ENCODE data around the gene ZNF248. TPM values are rescaled to one million over a fixed set of nuclear protein-coding genes. Genes with fewer than 3 reads are reported as not detected.

Gene ZNF248
- total RNA-seq, 1 donor from 2014 or later: 0.75 TPM

DNA sequence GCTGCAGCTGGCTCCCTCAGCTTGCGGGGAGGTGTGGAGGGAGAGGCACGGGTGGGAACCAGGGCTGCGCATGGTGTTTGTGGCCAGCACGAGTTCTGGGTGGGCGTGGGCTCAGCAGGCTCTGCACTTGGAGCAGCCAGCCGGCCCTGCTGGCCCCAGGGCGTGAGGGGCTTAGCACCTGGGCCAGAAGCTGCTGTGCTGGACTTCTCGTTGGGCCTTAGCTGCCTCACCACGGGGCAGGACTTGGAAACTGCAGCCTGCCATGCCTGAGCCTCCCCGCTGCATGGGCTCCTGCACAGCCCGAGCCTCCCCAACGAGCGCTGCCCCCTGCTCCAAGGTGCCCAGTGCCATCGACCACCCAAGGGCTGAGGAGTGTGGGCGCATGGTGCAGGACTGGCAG lies 120.1 kb downstream of the ZNF248 start:
- H3K4me1 ChIP-seq (ENCODE audit: insufficient read depth, low read length): no peaks in the 10 kb centered on the region
- H3K36me3 Mint-ChIP-seq (ENCODE audit: low read depth, unreplicated experiment): no peaks in the 10 kb centered on the region
- no peak overlapping the region for H2AFZ ChIP-seq (ENCODE audit: low read depth, low read length)
- H3K79me2 ChIP-seq (ENCODE audit: insufficient read depth, low read length): no peaks in the 10 kb centered on the region
- H4K20me1 ChIP-seq (ENCODE audit: insufficient read depth, low read length): no peaks in the 10 kb centered on the region
- DNase-seq (ENCODE audit: low read depth): no peak
- H3K4me3 Mint-ChIP-seq (ENCODE audit: unreplicated experiment): no peak overlapping the region
- H3K27ac ChIP-seq (ENCODE audit: low read depth, low read length): no peak overlapping the region
- no peaks in the 10 kb centered on the region for H3K27me3 Mint-ChIP-seq (ENCODE audit: low read depth, unreplicated experiment)
- no peak overlapping the region for H3K9ac ChIP-seq (ENCODE audit: low read length)
- H3K4me2 ChIP-seq (ENCODE audit: low read length): no peak overlapping the region
- H3K36me3 ChIP-seq (ENCODE audit: insufficient read depth, low read length): no peaks in the 10 kb centered on the region
- no peaks in the 10 kb centered on the region for H3K4me1 Mint-ChIP-seq (ENCODE audit: low read depth, unreplicated experiment)
- no peaks in the 10 kb centered on the region for H3K27me3 ChIP-seq (ENCODE audit: insufficient read depth, low read length)
- no peak for TF ChIP-seq EZH2 (IDR thresholded peaks at IDR 0.05; ENCODE audit: insufficient read depth, low read length)
- TF ChIP-seq, protein P1, sequence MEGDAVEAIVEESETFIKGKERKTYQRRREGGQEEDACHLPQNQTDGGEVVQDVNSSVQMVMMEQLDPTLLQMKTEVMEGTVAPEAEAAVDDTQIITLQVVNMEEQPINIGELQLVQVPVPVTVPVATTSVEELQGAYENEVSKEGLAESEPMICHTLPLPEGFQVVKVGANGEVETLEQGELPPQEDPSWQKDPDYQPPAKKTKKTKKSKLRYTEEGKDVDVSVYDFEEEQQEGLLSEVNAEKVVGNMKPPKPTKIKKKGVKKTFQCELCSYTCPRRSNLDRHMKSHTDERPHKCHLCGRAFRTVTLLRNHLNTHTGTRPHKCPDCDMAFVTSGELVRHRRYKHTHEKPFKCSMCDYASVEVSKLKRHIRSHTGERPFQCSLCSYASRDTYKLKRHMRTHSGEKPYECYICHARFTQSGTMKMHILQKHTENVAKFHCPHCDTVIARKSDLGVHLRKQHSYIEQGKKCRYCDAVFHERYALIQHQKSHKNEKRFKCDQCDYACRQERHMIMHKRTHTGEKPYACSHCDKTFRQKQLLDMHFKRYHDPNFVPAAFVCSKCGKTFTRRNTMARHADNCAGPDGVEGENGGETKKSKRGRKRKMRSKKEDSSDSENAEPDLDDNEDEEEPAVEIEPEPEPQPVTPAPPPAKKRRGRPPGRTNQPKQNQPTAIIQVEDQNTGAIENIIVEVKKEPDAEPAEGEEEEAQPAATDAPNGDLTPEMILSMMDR (IDR thresholded peaks at IDR 0.05; ENCODE audit: insufficient read depth, low read depth, low read length): no peak
- peaks cover 31% of the 10 kb centered on the region for H3K9me3 Mint-ChIP-seq (ENCODE audit: unreplicated experiment)
- no peak for FAIRE-seq
- peaks cover 5% of the 10 kb centered on the region for H3K9me3 ChIP-seq (ENCODE audit: insufficient read depth, low read depth, low read length)
- H3K4me3 ChIP-seq (ENCODE audit: insufficient read depth, low read depth, low read length): no peak overlapping the region
- H3K27ac Mint-ChIP-seq (ENCODE audit: unreplicated experiment): no peak overlapping the region

DNA sequence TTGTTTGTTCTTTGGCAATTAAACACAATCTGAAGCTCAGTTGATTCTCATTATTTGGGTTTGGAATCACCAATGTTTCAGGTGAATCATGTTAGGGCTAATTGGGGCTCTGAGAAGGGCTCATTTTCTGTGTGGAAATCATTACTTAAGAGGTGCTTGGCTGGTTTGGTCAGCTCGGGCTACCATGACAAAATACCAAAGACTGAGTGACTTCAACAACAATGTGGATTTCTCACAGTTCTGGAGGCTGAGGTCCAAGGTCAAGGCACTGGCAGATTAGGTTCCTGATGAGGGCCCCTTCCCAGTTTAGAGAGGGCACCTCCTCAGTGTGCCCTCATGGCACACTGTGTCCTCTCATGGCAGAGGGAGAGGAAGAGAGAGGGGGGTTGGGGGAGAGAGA lies 121.3 kb downstream of the ZNF248 start:
- Histone ChIP-seq H2AFZ (ENCODE audit: low read depth, low read length) (no peak overlapping the region), H3K79me2 (ENCODE audit: insufficient read depth, low read length) (no peaks in the 10 kb centered on the region), H3K4me3 (ENCODE audit: insufficient read depth, low read depth, low read length) (no peak overlapping the region), H3K9ac (ENCODE audit: low read length) (no peak overlapping the region), H3K4me1 (ENCODE audit: insufficient read depth, low read length) (no peaks in the 10 kb centered on the region), H3K36me3 (ENCODE audit: insufficient read depth, low read length) (no peaks in the 10 kb centered on the region), H3K4me2 (ENCODE audit: low read length) (no peak overlapping the region), H4K20me1 (ENCODE audit: insufficient read depth, low read length) (no peaks in the 10 kb centered on the region), H3K9me3 (ENCODE audit: insufficient read depth, low read depth, low read length) (peaks cover 5% of the 10 kb centered on the region), H3K27ac (ENCODE audit: low read depth, low read length) (no peak overlapping the region), H3K27me3 (ENCODE audit: insufficient read depth, low read length) (no peaks in the 10 kb centered on the region)
- no peaks in the 10 kb centered on the region for H3K27me3 Mint-ChIP-seq (ENCODE audit: low read depth, unreplicated experiment)
- peaks cover 27% of the 10 kb centered on the region for H3K9me3 Mint-ChIP-seq (ENCODE audit: unreplicated experiment)
- no peak overlapping the region for H3K4me3 Mint-ChIP-seq (ENCODE audit: unreplicated experiment)
- TF ChIP-seq EZH2 (IDR thresholded peaks at IDR 0.05; ENCODE audit: insufficient read depth, low read length): no peak
- TF ChIP-seq, protein P1 (IDR thresholded peaks at IDR 0.05; ENCODE audit: insufficient read depth, low read depth, low read length): no peak
- no peaks in the 10 kb centered on the region for H3K4me1 Mint-ChIP-seq (ENCODE audit: low read depth, unreplicated experiment)
- no peak overlapping the region for H3K27ac Mint-ChIP-seq (ENCODE audit: unreplicated experiment)
- DNase-seq (ENCODE audit: low read depth) (no peak), FAIRE-seq (no peak)
- H3K36me3 Mint-ChIP-seq (ENCODE audit: low read depth, unreplicated experiment): no peaks in the 10 kb centered on the region

DNA sequence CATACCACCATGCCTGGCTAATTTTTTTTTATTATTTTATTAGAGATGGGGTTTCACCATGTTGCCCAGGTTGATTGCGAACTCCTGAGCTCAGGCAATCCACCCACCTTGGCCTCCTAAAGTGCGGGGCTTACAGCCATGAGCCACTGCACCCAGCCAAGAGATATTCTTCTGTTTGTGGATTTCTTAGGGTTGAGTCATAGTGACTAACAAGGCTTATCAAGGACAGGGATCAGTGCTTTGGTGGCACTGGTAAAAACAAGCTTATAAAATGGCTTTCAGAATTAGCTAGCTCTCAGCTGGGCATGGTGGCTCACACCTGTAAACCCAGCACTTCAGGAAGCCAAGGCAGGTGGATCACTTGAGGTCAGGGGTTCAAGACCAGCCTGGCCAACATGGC lies 122.4 kb downstream of the ZNF248 start:
- Histone ChIP-seq H2AFZ (ENCODE audit: low read depth, low read length) (no peak overlapping the region), H3K4me1 (ENCODE audit: insufficient read depth, low read length) (no peaks in the 10 kb centered on the region), H3K9ac (ENCODE audit: low read length) (no peak overlapping the region), H3K36me3 (ENCODE audit: insufficient read depth, low read length) (no peaks in the 10 kb centered on the region), H4K20me1 (ENCODE audit: insufficient read depth, low read length) (no peaks in the 10 kb centered on the region), H3K79me2 (ENCODE audit: insufficient read depth, low read length) (no peaks in the 10 kb centered on the region), H3K27me3 (ENCODE audit: insufficient read depth, low read length) (no peaks in the 10 kb centered on the region), H3K4me2 (ENCODE audit: low read length) (no peak overlapping the region), H3K27ac (ENCODE audit: low read depth, low read length) (no peak overlapping the region), H3K4me3 (ENCODE audit: insufficient read depth, low read depth, low read length) (no peak overlapping the region), H3K9me3 (ENCODE audit: insufficient read depth, low read depth, low read length) (peaks cover 5% of the 10 kb centered on the region)
- DNase-seq (ENCODE audit: low read depth): no peak
- no peaks in the 10 kb centered on the region for H3K36me3 Mint-ChIP-seq (ENCODE audit: low read depth, unreplicated experiment)
- no peak overlapping the region for H3K27ac Mint-ChIP-seq (ENCODE audit: unreplicated experiment)
- H3K4me3 Mint-ChIP-seq (ENCODE audit: unreplicated experiment): no peak overlapping the region
- H3K4me1 Mint-ChIP-seq (ENCODE audit: low read depth, unreplicated experiment): no peaks in the 10 kb centered on the region
- peaks cover 20% of the 10 kb centered on the region for H3K9me3 Mint-ChIP-seq (ENCODE audit: unreplicated experiment)
- no peak for FAIRE-seq
- H3K27me3 Mint-ChIP-seq (ENCODE audit: low read depth, unreplicated experiment): no peaks in the 10 kb centered on the region
- TF ChIP-seq, protein P1 (IDR thresholded peaks at IDR 0.05; ENCODE audit: insufficient read depth, low read depth, low read length): no peak
- no peak for TF ChIP-seq EZH2 (IDR thresholded peaks at IDR 0.05; ENCODE audit: insufficient read depth, low read length)

Other genes starting within 250 kb of the ZNF248 start
- 4.8 and 5.3 TPM in 2 replicates for gene ZNF25, start 119.0 kb upstream of the ZNF248 start, total RNA-seq
- gene ZNF33A, start 153.1 kb upstream of the ZNF248 start, total RNA-seq: 8.4 and 11.6 TPM in 2 replicates
- 10.1 and 10.3 TPM in 2 replicates for gene ZNF37A, start 236.7 kb upstream of the ZNF248 start, total RNA-seq

Data from astrocyte (in vitro differentiated cells and primary cell).